Right lobe of liver (tissue), 6 donors: Measurements from ENCODE around the gene AP1S3. TPM values are rescaled to one million over a fixed set of nuclear protein-coding genes. Genes with fewer than 3 reads are reported as not detected.

ENCODE experiments used
- ATAC-seq, 4 donors: fragments of 200-7000 bp; cut with Tn5 transposase; one replicate each; pipeline ENCODE4 v1.9.1; 2020; ENCODE audit warnings: mild to moderate bottlenecking in 4 of 4, moderate library complexity in 4 of 4
- DNase-seq, 3 donors: peaks; one replicate each; pipeline ENCODE4 v3.0.0-alpha.2; 2020
- H3K27ac ChIP-seq, 3 donors: fragments of 200-600 bp; one replicate each; pipeline ENCODE4 v1.8.0; 2022
- H3K27me3 ChIP-seq, 2 donors: fragments of 200-600 bp; one replicate each; pipeline ENCODE4 v1.8.0; 2022
- H3K36me3 ChIP-seq, 4 donors: fragments of 200-600 bp; sonication (generic) in 1 of 4; one replicate each; pipeline versions ENCODE4 v1.5.1 to v1.8.0; 2017 to 2022; ENCODE audit warnings: control low read depth in 1 of 4
- H3K4me1 ChIP-seq, 4 donors: fragments of 200-600 bp; sonication (generic) in 1 of 4; one replicate each; pipeline versions ENCODE4 v1.5.1 to v1.8.0; 2017 to 2022; ENCODE audit warnings: control low read depth in 1 of 4
- H3K4me3 ChIP-seq, 3 donors: fragments of 200-600 bp; one replicate each; pipeline ENCODE4 v1.8.0; 2022
- H3K9me3 ChIP-seq, 4 donors: fragments of 200-600 bp; sonication (generic) in 1 of 4; one replicate each; pipeline versions ENCODE4 v1.5.1 to v1.8.0; 2017 to 2022; ENCODE audit warnings: control low read depth in 1 of 4
- POLR2A ChIP-seq: fragments of 450-650 bp; IDR thresholded peaks from one replicate; pipeline ENCODE4 v1.6.1; 2017; ENCODE audit warnings: antibody characterized with exemption, mild to moderate bottlenecking
- WGBS: methylation state at CpG from one replicate; pipeline ENCODE4 v1.1.6; 2018; ENCODE audit warnings: low coverage, low lambda C conversion rate; ENCODE audit not compliant: insufficient coverage; ENCODE audit errors: missing lambda C conversion rate; 5-methylcytosine and 5-hydroxymethylcytosine counted together
- intact Hi-C, 2 donors: fragments of 100-400 bp; cut with DNase I; formaldehyde crosslinking; loops; one replicate each; pipeline versions ENCODE4 v1.11.2 to v1.14.1; 2022
- total RNA-seq, 6 experiments: library from RNA; depleted of rRNA in 2 of 6; stranded (reverse); fragments of >200 nt in 2 of 6; fragmentation: NEBNext Ultra II Directional in 3 of 6; extraction: Animal tissue kit (Norgen Biotek cat#: 25700) in 3 of 6; gene quantifications; one replicate each; pipeline versions ENCODE4 v1.1.0 to v1.2.4, GENCODE V29; 2016 to 2023
- TF ChIP-seq, protein P1 (sequence below), 4 donors: fragments of 200-600 bp in 3 of 4; fragments of 450-650 bp in 1 of 4; IDR thresholded peaks; one replicate each; pipeline versions ENCODE4 v1.5.1 to v1.8.0; 2016 to 2022; ENCODE audit warnings: antibody characterized with exemption in 4 of 4, mild to moderate bottlenecking in 2 of 4
- donor health status: DM: no; HTN: yes; CAD: no.
- donor health status: DM: no; HTN: no; CAD: no.
- donor health status: DM: no; HTN: no; CAD: no.
- donor health status: DM: no; HTN: yes; CAD: no.
- donor health status: DM: no; HTN: yes; CAD: no.

Gene AP1S3
- total RNA-seq, 6 experiments from 2014 or later, result 1.3 to 12.7 (median 3.2) TPM

- WGBS, result 67% methylated on average over 1 of the region's 1 CpG
- Histone ChIP-seq H3K4me3 (no peak overlapping the region), H3K27ac (no peak overlapping the region), H3K36me3 (no peaks in the 10 kb centered on the region), H3K27me3 (no peaks in the 10 kb centered on the region), H3K9me3 (no peaks in the 10 kb centered on the region), H3K4me1 (no peaks in the 10 kb centered on the region)
- TF ChIP-seq, protein P1, sequence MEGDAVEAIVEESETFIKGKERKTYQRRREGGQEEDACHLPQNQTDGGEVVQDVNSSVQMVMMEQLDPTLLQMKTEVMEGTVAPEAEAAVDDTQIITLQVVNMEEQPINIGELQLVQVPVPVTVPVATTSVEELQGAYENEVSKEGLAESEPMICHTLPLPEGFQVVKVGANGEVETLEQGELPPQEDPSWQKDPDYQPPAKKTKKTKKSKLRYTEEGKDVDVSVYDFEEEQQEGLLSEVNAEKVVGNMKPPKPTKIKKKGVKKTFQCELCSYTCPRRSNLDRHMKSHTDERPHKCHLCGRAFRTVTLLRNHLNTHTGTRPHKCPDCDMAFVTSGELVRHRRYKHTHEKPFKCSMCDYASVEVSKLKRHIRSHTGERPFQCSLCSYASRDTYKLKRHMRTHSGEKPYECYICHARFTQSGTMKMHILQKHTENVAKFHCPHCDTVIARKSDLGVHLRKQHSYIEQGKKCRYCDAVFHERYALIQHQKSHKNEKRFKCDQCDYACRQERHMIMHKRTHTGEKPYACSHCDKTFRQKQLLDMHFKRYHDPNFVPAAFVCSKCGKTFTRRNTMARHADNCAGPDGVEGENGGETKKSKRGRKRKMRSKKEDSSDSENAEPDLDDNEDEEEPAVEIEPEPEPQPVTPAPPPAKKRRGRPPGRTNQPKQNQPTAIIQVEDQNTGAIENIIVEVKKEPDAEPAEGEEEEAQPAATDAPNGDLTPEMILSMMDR (IDR thresholded peaks at IDR 0.05), result no peak
- TF ChIP-seq POLR2A, result no peak
- intact Hi-C loops, result no loop called here
- ATAC-seq (no peak), DNase-seq (no peak)
Observed at GRCh38 chr2:223751012-223751411, 86.4 kb downstream of the AP1S3 start.

DNA sequence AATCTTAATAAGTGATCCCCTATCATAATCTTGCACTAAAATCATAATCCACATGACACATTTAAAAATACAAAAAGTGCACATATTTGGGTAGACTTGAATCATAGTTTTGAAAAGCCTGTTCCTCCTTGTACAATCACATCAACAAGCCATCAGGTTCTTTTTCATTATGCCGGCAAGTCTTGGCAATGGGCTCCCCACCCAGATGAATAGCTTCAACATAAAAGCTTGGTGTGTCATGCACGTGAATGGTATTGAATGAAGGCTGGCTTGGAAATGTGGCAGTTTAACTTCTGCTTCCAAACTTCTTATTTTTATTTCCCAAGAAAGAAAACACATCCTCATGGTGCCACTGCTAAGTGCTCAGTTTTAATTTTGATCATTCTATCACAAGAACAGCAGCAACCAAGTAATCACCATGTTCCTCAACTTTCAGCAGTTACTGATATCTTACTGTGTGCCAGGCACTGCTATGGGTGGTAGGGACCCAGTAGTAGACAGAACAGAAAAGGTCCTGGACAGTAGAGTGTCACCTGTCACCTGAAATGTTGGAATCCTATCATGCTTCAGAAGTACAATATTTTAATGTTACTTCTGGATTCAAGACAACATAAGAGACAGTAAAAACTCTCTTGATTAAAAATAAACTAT is 89.9 kb downstream of the AP1S3 start:
- DNase-seq (no peak), ATAC-seq (no peak)
- intact Hi-C loops, result no loop called here
- Histone ChIP-seq H3K27ac (no peak overlapping the region), H3K4me1 (no peaks in the 10 kb centered on the region), H3K4me3 (no peak overlapping the region), H3K9me3 (no peaks in the 10 kb centered on the region), H3K27me3 (no peaks in the 10 kb centered on the region), H3K36me3 (no peaks in the 10 kb centered on the region)
- 35% methylated on average over 2 of the region's 2 CpGs for WGBS
- TF ChIP-seq POLR2A, result no peak
- TF ChIP-seq, protein P1 (IDR thresholded peaks at IDR 0.05), result no peak

DNA sequence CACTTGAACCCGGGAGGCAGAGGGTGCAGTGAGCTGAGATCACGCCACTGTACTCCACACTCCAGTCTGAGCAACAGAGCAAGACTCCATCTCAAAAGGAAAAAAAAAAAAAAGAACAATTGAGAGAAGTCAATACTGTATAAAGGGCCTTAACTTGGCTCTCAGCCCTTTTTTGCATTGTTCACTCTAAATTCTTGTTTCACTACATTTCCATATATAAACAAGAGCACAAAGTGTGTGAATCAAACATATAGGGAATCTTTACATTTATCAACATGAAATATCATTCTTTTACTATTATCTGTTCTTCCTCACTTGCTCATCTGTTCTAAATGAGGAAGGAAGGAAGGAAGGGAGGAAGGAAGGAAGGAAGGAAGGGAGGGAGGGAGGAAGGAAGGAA is 90.8 kb downstream of the AP1S3 start:
- no peaks in the 10 kb centered on the region for H3K36me3 ChIP-seq
- ATAC-seq (no peak), DNase-seq (no peak)
- H3K4me1 ChIP-seq, result no peaks in the 10 kb centered on the region
- H3K27me3 ChIP-seq, result no peaks in the 10 kb centered on the region
- WGBS, result 71% methylated on average over 2 of the region's 2 CpGs
- H3K9me3 ChIP-seq, result no peaks in the 10 kb centered on the region
- H3K4me3 ChIP-seq, result no peak overlapping the region
- TF ChIP-seq, protein P1 (IDR thresholded peaks at IDR 0.05), result no peak
- TF ChIP-seq POLR2A, result no peak
- intact Hi-C loops, result no loop called here
- no peak overlapping the region for H3K27ac ChIP-seq

DNA sequence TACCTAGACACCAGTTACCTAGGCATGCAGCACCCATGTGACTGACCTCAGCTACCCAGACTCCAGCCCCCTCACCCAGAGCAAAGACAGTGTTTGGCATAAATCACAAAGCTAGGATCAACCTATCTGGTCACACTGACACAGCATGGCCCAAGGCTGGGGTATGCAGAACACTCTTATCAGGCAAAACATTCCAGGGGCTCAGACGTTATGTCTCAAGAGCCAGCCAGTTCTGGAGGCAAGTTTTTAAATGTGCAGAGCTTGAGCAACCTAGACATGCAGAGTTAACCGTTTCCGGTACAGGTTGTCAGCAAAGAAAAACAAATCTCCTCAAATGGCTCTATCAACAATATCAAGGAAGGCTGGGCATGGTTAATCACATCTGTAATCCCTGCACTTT is 92.8 kb downstream of the AP1S3 start:
- H3K36me3 ChIP-seq, result no peaks in the 10 kb centered on the region
- DNase-seq (no peak), ATAC-seq (no peak)
- H3K9me3 ChIP-seq, result no peaks in the 10 kb centered on the region
- intact Hi-C loops, result no loop called here
- no peak overlapping the region for H3K27ac ChIP-seq
- WGBS, result 40% methylated on average over 1 of the region's 3 CpGs
- no peak overlapping the region for H3K4me3 ChIP-seq
- H3K4me1 ChIP-seq, result no peaks in the 10 kb centered on the region
- TF ChIP-seq POLR2A, result no peak
- TF ChIP-seq, protein P1 (IDR thresholded peaks at IDR 0.05), result no peak
- H3K27me3 ChIP-seq, result no peaks in the 10 kb centered on the region
